Glomerular visceral epithelial cell (primary cell): ENCODE data around the gene PLCXD3.

Source experiments
- DNase-seq: peaks from one replicate; pipeline ENCODE4 v3.0.0-alpha.2; 2016; ENCODE audit errors: extremely low spot score

Gene PLCXD3

GRCh38 chr5:41289970-41290464 lies 220.4 kb downstream of the PLCXD3 start:
- DNase-seq = no peak

GRCh38 chr5:41286696-41287095 lies 223.7 kb downstream of the PLCXD3 start:
- DNase-seq = no peak

- DNase-seq = no peak
These were observed 224.2 kb downstream of the PLCXD3 start for GRCh38 chr5:41286165-41286564.

- DNase-seq = no peak
These were observed 225.5 kb downstream of the PLCXD3 start for GRCh38 chr5:41284938-41285337.

GRCh38 chr5:41281215-41281810 lies 229.1 kb downstream of the PLCXD3 start:
- DNase-seq = no peak

- no peak for DNase-seq
These were observed 231.4 kb downstream of the PLCXD3 start for GRCh38 chr5:41279040-41279439.

GRCh38 chr5:41277476-41278245 lies 232.7 kb downstream of the PLCXD3 start:
- DNase-seq = no peak

- no peak for DNase-seq
These were observed 234.4 kb downstream of the PLCXD3 start for GRCh38 chr5:41275813-41276512.

GRCh38 chr5:41270423-41271251 lies 239.8 kb downstream of the PLCXD3 start:
- peak; percentile 31 for DNase-seq

- no peak for DNase-seq
These were observed 241.5 kb downstream of the PLCXD3 start for GRCh38 chr5:41268894-41269293.

- DNase-seq = no peak
These were observed 244.0 kb downstream of the PLCXD3 start for GRCh38 chr5:41266377-41266776.

- no peak for DNase-seq
These were observed 246.4 kb downstream of the PLCXD3 start for GRCh38 chr5:41264019-41264418.

- no peak for DNase-seq
These were observed 247.1 kb downstream of the PLCXD3 start for GRCh38 chr5:41263335-41263734.
